Suppressor macrophage (primary cell): Measurements from ENCODE around the gene HERC3.
A peak's percentile ranks its signal among the peaks of the same experiment; 100 is the strongest.

Experiments used
- DNase-seq, 4 experiments: peaks; one replicate each; pipeline ENCODE4 v3.0.0-alpha.2; 2020 to 2022

The HERC3 gene

GRCh38 chr4:88747351-88747750 lies 155.1 kb downstream of the HERC3 start:
- no peak for DNase-seq

- no peak for DNase-seq
Observed at GRCh38 chr4:88750369-88750768, 158.1 kb downstream of the HERC3 start.

DNA sequence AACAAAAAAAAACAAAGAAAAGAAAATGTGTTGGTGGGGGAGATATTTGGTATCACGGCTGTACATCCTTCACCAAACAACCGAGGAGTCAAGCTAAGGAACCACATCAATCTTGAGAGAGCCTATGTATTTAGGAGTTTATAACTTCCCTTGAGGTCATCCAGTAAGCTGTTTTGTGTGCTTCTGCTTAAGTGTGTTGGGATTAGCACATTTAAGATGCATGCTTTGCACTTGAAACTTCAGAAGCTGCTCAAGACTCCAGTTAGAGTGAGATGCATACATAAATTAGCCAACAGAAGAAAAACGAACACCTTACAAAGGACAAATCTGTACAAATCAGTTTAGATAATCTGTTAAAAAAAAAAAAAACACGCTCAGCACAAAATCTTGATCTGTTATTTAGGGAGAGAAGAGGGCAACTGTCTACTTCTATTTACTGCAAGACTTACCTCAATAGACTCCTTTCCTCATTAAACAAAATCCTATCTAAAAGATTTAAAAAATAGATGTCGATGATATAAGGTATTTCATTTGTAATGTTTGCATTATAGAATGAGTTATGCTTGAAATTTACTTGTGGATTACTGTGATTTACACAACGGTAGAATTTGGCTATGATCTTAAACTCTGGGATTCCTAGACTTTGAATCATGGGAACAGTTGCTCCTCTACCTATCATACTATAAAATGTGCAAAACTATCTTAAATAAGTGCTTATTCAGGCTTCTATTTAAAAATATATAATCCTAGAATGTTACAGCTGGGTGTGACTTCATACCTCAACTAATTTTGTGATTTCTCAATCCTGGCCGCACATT lies 159.2 kb downstream of the HERC3 start:
- no peak for DNase-seq

- DNase-seq = no peak
Observed at GRCh38 chr4:88752076-88752463, 159.8 kb downstream of the HERC3 start.

DNA sequence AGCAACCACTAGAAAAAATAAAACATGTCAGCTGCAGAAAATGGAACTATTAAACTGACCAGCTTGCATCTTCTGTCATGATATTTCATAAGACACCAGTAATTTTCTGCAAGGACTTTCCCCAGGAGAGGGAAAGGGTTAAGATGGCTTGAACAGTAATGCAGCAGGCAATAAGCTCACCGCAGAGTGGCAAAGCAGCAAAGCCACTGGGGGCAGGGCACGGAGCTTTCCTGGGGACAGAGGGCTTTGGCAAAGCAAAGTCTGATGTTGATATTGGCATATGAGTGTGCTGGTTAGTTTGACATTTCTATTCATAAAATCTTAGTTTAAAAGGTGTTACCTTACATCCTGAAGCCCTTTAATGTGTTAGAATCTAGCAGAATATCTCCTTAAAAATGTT lies 160.5 kb downstream of the HERC3 start:
- DNase-seq = no peak

GRCh38 chr4:88753658-88754571 lies 161.6 kb downstream of the HERC3 start:
- DNase-seq = no peak

DNA sequence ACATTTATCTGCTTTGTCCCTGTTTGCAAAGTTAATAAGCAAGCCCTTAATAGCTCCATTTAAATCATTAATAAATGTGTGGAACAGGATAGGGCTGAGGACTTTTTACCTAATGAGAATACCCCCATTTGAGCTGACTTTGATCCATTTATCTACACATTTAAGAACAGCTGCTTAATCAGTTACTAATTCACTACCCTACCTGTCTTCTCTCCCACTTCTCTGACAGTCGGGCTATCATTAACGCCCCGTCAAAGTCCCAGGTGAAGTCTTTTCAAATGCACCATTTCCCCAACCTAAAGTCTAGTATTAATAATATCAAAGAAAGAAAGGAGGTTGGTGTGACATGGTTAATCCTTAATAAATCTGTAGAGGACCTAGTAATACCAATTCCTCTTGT lies 162.5 kb downstream of the HERC3 start:
- no peak for DNase-seq

DNA sequence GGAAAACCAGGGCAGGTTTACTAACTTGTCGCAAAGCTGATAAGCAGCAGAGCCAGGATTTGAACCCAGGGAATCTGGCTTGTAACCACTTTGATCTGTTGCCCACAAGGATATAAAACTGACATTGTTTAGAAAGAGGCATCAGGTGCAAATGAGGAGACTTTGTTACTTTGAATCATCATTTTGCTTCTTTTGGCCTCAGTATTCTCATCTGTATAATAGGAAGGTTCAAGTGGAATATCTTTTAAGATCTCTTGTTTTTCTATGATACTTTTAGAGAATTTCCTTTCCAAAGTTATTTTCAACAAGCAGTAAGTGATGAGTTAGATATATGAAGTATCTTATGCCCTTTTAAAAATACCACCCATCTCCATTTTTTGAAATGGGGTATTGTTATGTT lies 163.2 kb downstream of the HERC3 start:
- DNase-seq = no peak

GRCh38 chr4:88756149-88756548 lies 163.9 kb downstream of the HERC3 start:
- peak in 1 of 4 experiments; percentile 6 for DNase-seq

DNA sequence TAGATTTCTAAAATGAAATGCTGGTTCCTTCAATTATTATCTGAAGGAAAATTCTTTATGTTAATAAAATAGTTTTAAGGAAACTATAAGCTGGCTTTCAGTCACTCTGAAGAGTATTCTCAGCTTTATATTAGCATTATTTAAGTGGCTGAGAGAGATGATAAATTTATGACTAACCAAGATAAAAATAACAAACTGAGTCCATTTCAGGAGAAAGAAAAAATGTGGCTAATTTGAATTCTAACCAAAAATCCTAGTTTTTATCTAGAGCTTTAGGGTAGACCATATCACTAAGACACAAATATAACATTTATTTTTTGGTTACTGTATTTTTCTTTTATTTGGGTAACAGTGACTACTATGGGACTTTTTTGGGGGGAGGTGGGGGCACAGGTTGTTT lies 164.8 kb downstream of the HERC3 start:
- no peak for DNase-seq

- DNase-seq = no peak
Observed at GRCh38 chr4:88757776-88758175, 165.5 kb downstream of the HERC3 start.
